IPS-15b (cell line): ENCODE data around the gene WDR47.
"Not testable (repeated sequence)": the region's sequence is repeated elsewhere in the genome, so short reads cannot be mapped to it uniquely, and the experiment has no call there.

Source experiments
- H3K27me3 ChIP-seq: one replicate; pipeline ENCODE4 v1.6.1; 2013; ENCODE audit warnings: low read length; ENCODE audit not compliant: control insufficient read depth, insufficient read depth
- H3K36me3 ChIP-seq: one replicate; pipeline ENCODE4 v1.6.1; 2013; ENCODE audit warnings: low read length; ENCODE audit not compliant: control insufficient read depth, insufficient read depth
- H3K4me1 ChIP-seq: one replicate; pipeline ENCODE4 v1.6.1; 2013; ENCODE audit warnings: mild to moderate bottlenecking, low read length; ENCODE audit not compliant: control insufficient read depth, insufficient read depth
- H3K4me3 ChIP-seq: one replicate; pipeline ENCODE4 v1.5.1; 2013; ENCODE audit warnings: low read depth, low read length
- H3K9ac ChIP-seq: one replicate; pipeline ENCODE4 v1.6.1; 2013; ENCODE audit warnings: low read depth, mild to moderate bottlenecking, low read length
- H3K9me3 ChIP-seq: one replicate; pipeline ENCODE4 v1.6.1; 2013; ENCODE audit warnings: mild to moderate bottlenecking, low read length; ENCODE audit not compliant: control insufficient read depth, insufficient read depth

WDR47 gene

GRCh38 chr1:109075531-109076490 lies 33.9 kb upstream of the WDR47 start, which contains the start of gene TAF13:
TSS of gene TAF13 (minus strand) at chr1:109076003. CDS start at chr1:109075947, 56 bp downstream.
- H3K36me3 ChIP-seq: no peaks in the 10 kb centered on the region
- H3K27me3 ChIP-seq: no peaks in the 10 kb centered on the region
- peaks cover 4% of the 10 kb centered on the region for H3K4me1 ChIP-seq
- H3K9ac ChIP-seq: peak within 1 kb of the TSS; percentile 97
- H3K4me3 ChIP-seq: peak within 1 kb of the TSS; percentile 97
- H3K9me3 ChIP-seq: no peaks in the 10 kb centered on the region

GRCh38 chr1:109069294-109069693 lies 27.4 kb upstream of the WDR47 start:
- H3K27me3 ChIP-seq: no peaks in the 10 kb centered on the region
- H3K9ac ChIP-seq: no peak overlapping the region

DNA sequence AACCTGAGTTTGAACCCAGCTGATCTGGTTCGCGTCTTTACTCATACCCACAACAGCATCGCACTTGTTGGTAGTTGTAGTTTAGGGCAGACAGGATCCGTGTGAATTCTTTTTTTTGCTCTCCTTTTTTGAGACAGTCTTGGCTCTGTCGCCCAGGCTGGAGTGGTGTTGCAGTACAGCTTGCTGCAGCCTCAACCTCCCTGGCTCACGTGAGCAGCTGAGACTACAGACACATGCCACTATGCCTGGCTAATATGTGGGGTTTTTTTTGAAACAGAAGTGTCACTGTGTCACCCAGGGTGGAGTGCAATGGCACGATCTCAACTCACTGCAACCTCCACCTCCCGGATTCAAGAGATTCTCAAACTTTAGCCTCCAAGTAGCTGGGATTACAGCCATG lies 26.0 kb upstream of the WDR47 start:
- H3K4me3 ChIP-seq: no peak overlapping the region
- no peak overlapping the region for H3K9ac ChIP-seq
- no peaks in the 10 kb centered on the region for H3K4me1 ChIP-seq
- peaks cover 11% of the 10 kb centered on the region for H3K36me3 ChIP-seq
- no peaks in the 10 kb centered on the region for H3K9me3 ChIP-seq
- no peaks in the 10 kb centered on the region for H3K27me3 ChIP-seq

More at GRCh38 chr1:109069294-109069693, 27.4 kb upstream of the WDR47 start:
- no peak overlapping the region for H3K4me3 ChIP-seq
- H3K9me3 ChIP-seq: no peaks in the 10 kb centered on the region
- H3K36me3 ChIP-seq: peaks cover 11% of the 10 kb centered on the region
- no peaks in the 10 kb centered on the region for H3K4me1 ChIP-seq

DNA sequence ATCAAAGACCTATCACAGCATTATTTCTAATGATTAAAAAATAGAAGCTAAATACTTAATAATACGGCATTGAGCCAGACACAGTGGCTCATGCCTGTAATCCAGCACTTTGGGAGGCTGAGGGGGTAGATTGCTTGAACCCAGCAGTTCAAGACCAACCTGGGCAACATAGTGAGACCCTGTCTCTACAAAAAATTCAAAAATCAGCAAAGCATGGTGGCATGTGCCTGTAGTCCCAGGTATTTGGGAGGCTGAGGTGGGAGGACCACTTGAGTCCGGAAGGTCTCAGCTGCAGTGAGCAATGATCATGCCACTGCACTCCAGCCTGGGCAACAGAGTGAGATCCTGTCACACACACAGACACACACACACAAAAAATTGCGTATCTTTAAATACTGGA lies 23.2 kb upstream of the WDR47 start:
- peaks cover 11% of the 10 kb centered on the region for H3K36me3 ChIP-seq
- H3K9me3 ChIP-seq: no peaks in the 10 kb centered on the region
- no peak overlapping the region for H3K9ac ChIP-seq
- no peak overlapping the region for H3K4me3 ChIP-seq
- no peaks in the 10 kb centered on the region for H3K4me1 ChIP-seq
- H3K27me3 ChIP-seq: no peaks in the 10 kb centered on the region

DNA sequence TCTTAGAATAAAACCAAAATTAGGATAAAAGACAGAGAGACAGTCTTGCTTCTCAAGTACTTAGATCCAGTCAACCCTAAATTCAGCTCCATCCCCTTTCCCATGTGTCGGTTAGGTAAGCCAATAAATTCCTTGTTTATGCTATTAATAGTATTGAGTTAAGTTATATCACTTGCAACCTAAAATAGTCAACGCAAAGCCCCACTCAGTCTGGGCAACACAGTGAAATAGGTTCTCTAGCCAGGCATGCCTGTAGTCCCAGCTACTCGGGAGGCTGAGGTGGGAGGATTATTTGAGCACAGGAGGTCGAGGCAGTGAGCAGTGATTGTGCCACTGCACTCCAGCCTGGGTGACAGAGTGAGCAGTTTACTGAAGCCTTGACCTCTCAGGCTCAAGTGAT lies 19.3 kb upstream of the WDR47 start:
- H3K9ac ChIP-seq: no peak overlapping the region
- H3K4me3 ChIP-seq: no peak overlapping the region
- H3K27me3 ChIP-seq: no peaks in the 10 kb centered on the region
- peaks cover 5% of the 10 kb centered on the region for H3K36me3 ChIP-seq
- H3K4me1 ChIP-seq: no peaks in the 10 kb centered on the region
- no peaks in the 10 kb centered on the region for H3K9me3 ChIP-seq

DNA sequence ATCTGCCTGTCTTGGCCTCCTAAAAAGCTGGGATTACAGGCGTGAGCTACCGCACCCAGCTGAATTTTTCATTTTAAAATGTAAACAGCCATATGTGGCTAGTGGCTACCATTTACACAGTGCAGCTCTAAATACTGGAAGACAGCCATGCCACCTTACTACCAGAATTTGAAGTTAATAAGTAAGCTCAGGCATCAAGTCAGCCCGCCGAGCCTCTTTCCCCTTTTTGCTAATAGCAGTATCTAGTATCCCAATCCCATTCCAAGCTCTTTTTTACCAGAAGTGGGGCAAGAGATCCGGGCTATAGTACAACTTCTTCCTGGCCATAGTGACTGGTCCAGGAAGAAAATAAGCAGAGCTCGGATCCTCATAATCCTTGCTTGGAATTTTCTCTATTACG lies 18.8 kb upstream of the WDR47 start:
- peaks cover 5% of the 10 kb centered on the region for H3K36me3 ChIP-seq
- H3K27me3 ChIP-seq: no peaks in the 10 kb centered on the region
- H3K9ac ChIP-seq: no peak overlapping the region
- no peaks in the 10 kb centered on the region for H3K9me3 ChIP-seq
- H3K4me1 ChIP-seq: no peaks in the 10 kb centered on the region
- H3K4me3 ChIP-seq: no peak overlapping the region

GRCh38 chr1:109059026-109059425 lies 17.1 kb upstream of the WDR47 start:
- Histone ChIP-seq H3K9ac (no peak overlapping the region), H3K9me3 (no peaks in the 10 kb centered on the region), H3K27me3 (no peaks in the 10 kb centered on the region)

GRCh38 chr1:109056064-109056463 lies 14.2 kb upstream of the WDR47 start:
- Histone ChIP-seq H3K36me3 (no peaks in the 10 kb centered on the region), H3K27me3 (no peaks in the 10 kb centered on the region), H3K4me3 (no peak overlapping the region), H3K9me3 (no peaks in the 10 kb centered on the region), H3K9ac (no peak overlapping the region), H3K4me1 (no peaks in the 10 kb centered on the region)

More at GRCh38 chr1:109059026-109059425, 17.1 kb upstream of the WDR47 start:
- Histone ChIP-seq H3K4me3 (no peak overlapping the region), H3K36me3 (no peaks in the 10 kb centered on the region), H3K4me1 (no peaks in the 10 kb centered on the region)

- not testable (repeated sequence) for H3K4me1 ChIP-seq, H3K36me3 ChIP-seq, H3K9ac ChIP-seq, H3K4me3 ChIP-seq, H3K9me3 ChIP-seq, H3K27me3 ChIP-seq
These were observed 10.2 kb upstream of the WDR47 start for GRCh38 chr1:109052145-109052544.

GRCh38 chr1:109050228-109050995 lies 8.5 kb upstream of the WDR47 start:
- no peak overlapping the region for H3K4me3 ChIP-seq
- no peaks in the 10 kb centered on the region for H3K36me3 ChIP-seq
- no peak overlapping the region for H3K9ac ChIP-seq
- no peaks in the 10 kb centered on the region for H3K4me1 ChIP-seq
- no peaks in the 10 kb centered on the region for H3K27me3 ChIP-seq
- H3K9me3 ChIP-seq: no peaks in the 10 kb centered on the region

DNA sequence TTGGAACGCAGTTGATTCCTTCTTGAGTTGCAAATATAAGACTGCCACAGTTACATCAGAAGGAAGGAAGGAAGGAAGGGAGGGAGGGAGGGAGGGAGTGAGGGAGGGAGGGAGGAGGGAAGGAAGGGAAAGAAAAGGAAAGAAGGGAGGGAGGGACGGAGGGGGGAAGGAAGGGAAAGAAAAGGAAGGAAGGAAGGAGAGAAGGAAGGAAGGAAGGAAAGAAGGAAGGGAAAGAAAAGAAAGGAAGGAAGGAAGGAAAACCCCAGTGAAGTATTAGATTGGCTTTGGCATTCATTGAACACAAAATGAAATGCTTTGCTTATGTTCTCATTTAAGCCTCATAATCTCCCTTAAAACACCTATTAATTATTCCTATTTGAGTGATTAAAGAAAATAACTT lies 6.4 kb upstream of the WDR47 start:
- no peak overlapping the region for H3K9ac ChIP-seq
- no peaks in the 10 kb centered on the region for H3K27me3 ChIP-seq
- no peaks in the 10 kb centered on the region for H3K4me1 ChIP-seq
- H3K9me3 ChIP-seq: no peaks in the 10 kb centered on the region
- no peaks in the 10 kb centered on the region for H3K36me3 ChIP-seq
- H3K4me3 ChIP-seq: no peak overlapping the region
